A673 (cell line): Measurements from ENCODE around the gene ZNF541. TPM values are rescaled to one million over a fixed set of nuclear protein-coding genes. Genes with fewer than 3 reads are reported as not detected.

Experiments used
- BruUV-seq: library from RNA; stranded (reverse); fragments of 400-500 nt; replicated peaks from 2 replicates; lab custom pipeline; 2021; lab: Mats Ljungman, UMichigan
- CTCF ChIA-PET: fragments of 300-600 bp; sonication (Branson Sonifier 250); formaldehyde crosslinking; loops from one replicate; lab custom pipeline; 2022; ENCODE audit warnings: antibody characterized with exemption; lab: Charles Lee
- POLR2A ChIA-PET: fragments of 300-600 bp; sonication (Branson Sonifier 250); formaldehyde crosslinking; loops from one replicate; lab custom pipeline; 2022; ENCODE audit warnings: antibody characterized with exemption; ENCODE audit not compliant: low non-redundant PET; lab: Charles Lee
- DNase-seq: peaks from one replicate; pipeline ENCODE4 v3.0.0-alpha.2; 2015; ENCODE audit warnings: low spot score
- H3K27ac ChIP-seq: fragments of 200-600 bp; sonication (generic); 2 replicates; pipeline ENCODE4 v1.5.1; 2016; ENCODE audit warnings: mixed run types, low read depth, mild to moderate bottlenecking, mixed read lengths, antibody characterized with exemption, low read length; ENCODE audit not compliant: poor library complexity, severe bottlenecking
- H3K27me3 ChIP-seq: fragments of 200-600 bp; sonication (generic); replicated peaks from 2 replicates; pipeline ENCODE4 v1.6.1; 2017; ENCODE audit warnings: mixed run types, low read depth, mild to moderate bottlenecking, mixed read lengths, antibody characterized with exemption, low read length; ENCODE audit not compliant: insufficient read depth, poor library complexity
- H3K36me3 ChIP-seq: fragments of 200-600 bp; sonication (generic); 2 replicates; pipeline ENCODE4 v1.6.1; 2016; ENCODE audit warnings: mixed run types, mild to moderate bottlenecking, mixed read lengths, antibody characterized with exemption, low read length; ENCODE audit not compliant: insufficient read depth, poor library complexity, severe bottlenecking
- H3K4me1 ChIP-seq: fragments of 200-600 bp; sonication (generic); 2 replicates; pipeline ENCODE4 v1.6.1; 2017; ENCODE audit warnings: mixed run types, mild to moderate bottlenecking, mixed read lengths, antibody characterized with exemption, low read length; ENCODE audit not compliant: insufficient read depth, poor library complexity, severe bottlenecking
- H3K4me3 ChIP-seq: fragments of 200-600 bp; sonication (generic); 2 replicates; pipeline ENCODE4 v1.5.1; 2016; ENCODE audit warnings: low read depth, mixed run types, mild to moderate bottlenecking, mixed read lengths, low read length; ENCODE audit not compliant: poor library complexity, severe bottlenecking
- H3K9me3 ChIP-seq: fragments of 200-600 bp; sonication (generic); 2 replicates; pipeline ENCODE4 v1.6.1; 2016; ENCODE audit warnings: mixed run types, low read depth, mild to moderate bottlenecking, mixed read lengths, antibody characterized with exemption, low read length; ENCODE audit not compliant: poor library complexity, severe bottlenecking
- EZH2 ChIP-seq: fragments of 200-600 bp; sonication (generic); IDR thresholded peaks from 2 replicates; pipeline ENCODE4 v1.6.1; 2017; ENCODE audit warnings: borderline replicate concordance, low read depth, mild to moderate bottlenecking, mixed read lengths, antibody characterized with exemption, low read length; ENCODE audit not compliant: poor library complexity, severe bottlenecking
- intact Hi-C: fragments of 100-400 bp; cut with micrococcal nuclease; formaldehyde crosslinking; loops from one replicate; pipeline ENCODE4 v1.10.0; 2022; ENCODE audit not compliant: unreplicated experiment
- total RNA-seq: library from RNA; stranded (reverse); gene quantifications from 2 replicates; pipeline ENCODE4 v1.2.3, GENCODE V29; 2021
- TF ChIP-seq, protein P1 (sequence below): fragments of 300-800, 200-600 bp; sonication (generic); conservative IDR thresholded peaks from 2 replicates; pipeline ENCODE4 v1.5.1; 2017; ENCODE audit warnings: low read depth, mild to moderate bottlenecking, antibody characterized with exemption, low read length, moderate library complexity, mixed read lengths

Gene ZNF541
- total RNA-seq, 1 experiment from 2014 or later = not detected

DNA sequence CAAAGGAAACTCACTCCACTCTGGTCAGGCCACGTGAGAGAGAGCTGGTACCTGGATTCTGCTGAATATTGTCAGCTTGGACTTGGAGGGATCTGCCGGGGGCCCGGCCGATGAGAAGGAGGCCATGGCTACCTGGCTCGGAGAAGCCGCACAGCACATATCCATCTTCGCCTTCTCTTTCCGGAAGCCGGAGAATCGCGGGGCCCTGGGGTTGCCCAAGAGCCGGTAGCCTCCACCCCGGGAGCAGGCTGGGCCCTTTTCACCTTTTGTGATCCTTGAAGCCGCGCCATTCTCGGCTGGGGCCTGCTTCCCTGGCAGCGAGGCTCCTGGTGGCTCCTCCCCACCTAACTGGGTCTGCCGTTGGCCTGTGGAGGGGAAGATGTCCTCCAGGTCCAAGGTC, 28.9 kb downstream of the ZNF541 start:
- DNase-seq = no peak
- CTCF ChIA-PET = no interaction called here
- intact Hi-C loops = no loop called here
- H3K4me1 ChIP-seq = no peaks in the 10 kb centered on the region
- POLR2A ChIA-PET = no interaction called here
- no peak overlapping the region for H3K27ac ChIP-seq
- H3K27me3 ChIP-seq = no peaks in the 10 kb centered on the region
- TF ChIP-seq, protein P1, sequence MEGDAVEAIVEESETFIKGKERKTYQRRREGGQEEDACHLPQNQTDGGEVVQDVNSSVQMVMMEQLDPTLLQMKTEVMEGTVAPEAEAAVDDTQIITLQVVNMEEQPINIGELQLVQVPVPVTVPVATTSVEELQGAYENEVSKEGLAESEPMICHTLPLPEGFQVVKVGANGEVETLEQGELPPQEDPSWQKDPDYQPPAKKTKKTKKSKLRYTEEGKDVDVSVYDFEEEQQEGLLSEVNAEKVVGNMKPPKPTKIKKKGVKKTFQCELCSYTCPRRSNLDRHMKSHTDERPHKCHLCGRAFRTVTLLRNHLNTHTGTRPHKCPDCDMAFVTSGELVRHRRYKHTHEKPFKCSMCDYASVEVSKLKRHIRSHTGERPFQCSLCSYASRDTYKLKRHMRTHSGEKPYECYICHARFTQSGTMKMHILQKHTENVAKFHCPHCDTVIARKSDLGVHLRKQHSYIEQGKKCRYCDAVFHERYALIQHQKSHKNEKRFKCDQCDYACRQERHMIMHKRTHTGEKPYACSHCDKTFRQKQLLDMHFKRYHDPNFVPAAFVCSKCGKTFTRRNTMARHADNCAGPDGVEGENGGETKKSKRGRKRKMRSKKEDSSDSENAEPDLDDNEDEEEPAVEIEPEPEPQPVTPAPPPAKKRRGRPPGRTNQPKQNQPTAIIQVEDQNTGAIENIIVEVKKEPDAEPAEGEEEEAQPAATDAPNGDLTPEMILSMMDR = no peak
- no peak for TF ChIP-seq EZH2
- no TSS peak for BruUV-seq
- H3K36me3 ChIP-seq = no peaks in the 10 kb centered on the region
- no peaks in the 10 kb centered on the region for H3K9me3 ChIP-seq
- no peak overlapping the region for H3K4me3 ChIP-seq

DNA sequence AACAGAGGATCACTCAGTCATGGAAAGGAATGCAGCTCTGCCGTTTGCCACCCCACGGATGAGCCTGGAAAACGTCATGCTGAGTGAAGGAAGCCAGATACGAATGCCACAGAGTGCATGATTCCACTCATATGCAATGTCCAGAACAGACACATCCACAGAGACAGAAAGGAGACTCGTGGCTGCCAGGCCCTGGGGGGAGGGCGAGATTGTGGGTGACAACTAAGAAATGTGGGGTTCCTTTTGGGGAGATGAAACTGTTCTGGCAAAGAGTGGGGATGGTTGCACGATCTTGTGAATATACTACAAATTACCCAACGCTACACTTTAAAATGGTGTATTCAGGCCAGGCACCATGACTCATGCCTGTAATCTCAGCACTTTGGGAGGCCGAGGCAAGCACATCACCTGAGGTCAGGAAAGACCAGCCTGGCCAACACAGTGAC, 30.9 kb downstream of the ZNF541 start:
- CTCF ChIA-PET = no interaction called here
- POLR2A ChIA-PET = no interaction called here
- no peaks in the 10 kb centered on the region for H3K4me1 ChIP-seq
- intact Hi-C loops = no loop called here
- H3K36me3 ChIP-seq = no peaks in the 10 kb centered on the region
- BruUV-seq = no TSS peak
- no peaks in the 10 kb centered on the region for H3K27me3 ChIP-seq
- no peaks in the 10 kb centered on the region for H3K9me3 ChIP-seq
- H3K4me3 ChIP-seq = no peak overlapping the region
- TF ChIP-seq, protein P1 = no peak
- TF ChIP-seq EZH2 = no peak
- H3K27ac ChIP-seq = no peak overlapping the region
- no peak for DNase-seq

DNA sequence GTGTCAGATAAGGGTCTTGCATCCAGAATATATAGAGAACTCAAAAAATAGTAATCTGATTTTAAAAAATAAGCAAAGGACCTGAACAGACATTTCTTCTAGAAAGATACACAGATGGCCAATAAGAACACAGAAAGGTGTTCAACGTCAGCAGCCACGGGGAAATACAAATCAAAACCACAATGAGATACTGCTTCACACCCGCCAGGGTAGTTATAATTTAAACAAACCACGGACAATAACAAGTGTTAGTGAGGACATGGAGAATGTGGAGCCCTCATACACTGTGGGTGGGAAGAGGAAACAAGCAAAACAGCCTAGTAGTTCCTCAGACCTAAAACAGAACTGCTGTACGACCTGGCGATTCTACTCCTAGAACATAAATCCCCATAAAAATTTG, 31.4 kb downstream of the ZNF541 start:
- H3K27ac ChIP-seq = no peak overlapping the region
- BruUV-seq = no TSS peak
- TF ChIP-seq, protein P1 = no peak
- no peak for TF ChIP-seq EZH2
- H3K9me3 ChIP-seq = no peaks in the 10 kb centered on the region
- POLR2A ChIA-PET = no interaction called here
- CTCF ChIA-PET = no interaction called here
- no peak for DNase-seq
- no peaks in the 10 kb centered on the region for H3K27me3 ChIP-seq
- no peak overlapping the region for H3K4me3 ChIP-seq
- intact Hi-C loops = no loop called here
- no peaks in the 10 kb centered on the region for H3K4me1 ChIP-seq
- no peaks in the 10 kb centered on the region for H3K36me3 ChIP-seq
